Midbrain (tissue), 1 donor: ENCODE measurements around the gene SLC1A7.

Experiments
- DNase-seq: peaks from one replicate; lab custom pipeline; 2025; lab: John Stamatoyannopoulos, UW

Gene SLC1A7

GRCh38 chr1:53115403-53116306 lies 26.8 kb downstream of the SLC1A7 start:
- DNase-seq = no peak

GRCh38 chr1:53114581-53115400 lies 27.6 kb downstream of the SLC1A7 start:
- DNase-seq = no peak

GRCh38 chr1:53114090-53114489 lies 28.3 kb downstream of the SLC1A7 start:
- DNase-seq = no peak

GRCh38 chr1:53112861-53113260 lies 29.6 kb downstream of the SLC1A7 start:
- no peak for DNase-seq

GRCh38 chr1:53112271-53112774 lies 30.1 kb downstream of the SLC1A7 start:
- no peak for DNase-seq

- no peak for DNase-seq
Measured at GRCh38 chr1:53111693-53112092, 30.7 kb downstream of the SLC1A7 start.

- no peak for DNase-seq
Measured at GRCh38 chr1:53111073-53111556, 31.3 kb downstream of the SLC1A7 start.

GRCh38 chr1:53110370-53111072 lies 31.9 kb downstream of the SLC1A7 start:
- DNase-seq = no peak

- DNase-seq = no peak
Measured at GRCh38 chr1:53108646-53109580, 33.5 kb downstream of the SLC1A7 start.

GRCh38 chr1:53107570-53108322 lies 34.7 kb downstream of the SLC1A7 start:
- no peak for DNase-seq

GRCh38 chr1:53107090-53107489 lies 35.3 kb downstream of the SLC1A7 start:
- DNase-seq = no peak

GRCh38 chr1:53104289-53104913 lies 38.0 kb downstream of the SLC1A7 start:
- no peak for DNase-seq

- DNase-seq = no peak
Measured at GRCh38 chr1:53094533-53094919, 47.9 kb downstream of the SLC1A7 start.

GRCh38 chr1:53093778-53094532 lies 48.5 kb downstream of the SLC1A7 start:
- DNase-seq = no peak

- no peak for DNase-seq
Measured at GRCh38 chr1:53093451-53093754, 49.0 kb downstream of the SLC1A7 start.

- no peak for DNase-seq
Measured at GRCh38 chr1:53092659-53093450, 49.6 kb downstream of the SLC1A7 start.

GRCh38 chr1:53091841-53092645 lies 50.4 kb downstream of the SLC1A7 start:
- peak; percentile 40 for DNase-seq
